GM12872 (cell line): ENCODE measurements around the gene CYSLTR2.

Experiments
- CTCF ChIP-seq: IDR thresholded peaks from 3 replicates; pipeline ENCODE4 v1.5.1; 2011; ENCODE audit warnings: low read depth, mild to moderate bottlenecking, low read length, moderate library complexity; ENCODE audit not compliant: insufficient read depth

Gene CYSLTR2

GRCh38 chr13:48715977-48716376, 62.2 kb downstream of the CYSLTR2 start:
- TF ChIP-seq CTCF, result no peak

GRCh38 chr13:48720621-48721020, 66.9 kb downstream of the CYSLTR2 start:
- TF ChIP-seq CTCF, result no peak

- no peak for TF ChIP-seq CTCF
Observed at GRCh38 chr13:48723168-48723567, 69.4 kb downstream of the CYSLTR2 start.

GRCh38 chr13:48725271-48725670, 71.5 kb downstream of the CYSLTR2 start:
- TF ChIP-seq CTCF, result no peak

- no peak for TF ChIP-seq CTCF
Observed at GRCh38 chr13:48726711-48727110, 73.0 kb downstream of the CYSLTR2 start.

GRCh38 chr13:48727241-48728011, 73.7 kb downstream of the CYSLTR2 start:
- no peak for TF ChIP-seq CTCF

- TF ChIP-seq CTCF, result no peak
Observed at GRCh38 chr13:48728226-48728625, 74.5 kb downstream of the CYSLTR2 start.
